Measurements from ENCODE around the gene RPN1.

DNA sequence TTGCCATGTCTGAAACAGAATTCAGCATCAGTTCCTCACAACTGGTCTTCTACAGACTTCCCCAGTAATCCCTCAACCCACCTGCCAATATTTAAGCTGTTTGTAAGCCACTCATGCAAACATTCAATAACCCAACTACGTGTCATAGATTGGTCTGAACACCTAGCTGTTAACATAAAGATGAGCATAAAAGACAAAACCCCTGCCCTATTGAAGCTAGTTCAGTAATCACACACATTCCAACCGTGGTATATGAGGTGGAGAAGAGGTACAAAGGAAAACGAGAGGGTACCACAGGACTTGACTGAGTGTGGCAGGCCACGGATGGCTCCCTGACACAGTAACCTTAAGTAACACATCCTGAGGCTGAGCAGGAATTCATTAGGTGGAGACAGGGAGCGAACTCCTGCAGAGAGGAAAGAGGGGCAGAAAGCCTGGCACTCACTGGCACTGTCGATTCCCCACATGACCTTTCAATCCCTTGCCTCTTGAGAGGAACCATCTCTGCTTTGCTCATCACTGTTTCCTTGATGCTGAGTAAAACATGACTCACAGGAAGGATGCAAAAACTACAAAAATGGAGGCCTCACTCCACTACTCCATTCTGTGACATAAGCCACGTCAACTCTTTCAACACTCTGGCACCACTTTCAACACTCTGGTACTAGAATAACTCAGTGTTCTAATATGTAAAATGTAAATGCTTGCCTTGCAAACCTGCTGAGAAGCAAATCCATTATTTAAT lies 31.3 kb downstream of the RPN1 start:
- TF ChIP-seq, protein P1, sequence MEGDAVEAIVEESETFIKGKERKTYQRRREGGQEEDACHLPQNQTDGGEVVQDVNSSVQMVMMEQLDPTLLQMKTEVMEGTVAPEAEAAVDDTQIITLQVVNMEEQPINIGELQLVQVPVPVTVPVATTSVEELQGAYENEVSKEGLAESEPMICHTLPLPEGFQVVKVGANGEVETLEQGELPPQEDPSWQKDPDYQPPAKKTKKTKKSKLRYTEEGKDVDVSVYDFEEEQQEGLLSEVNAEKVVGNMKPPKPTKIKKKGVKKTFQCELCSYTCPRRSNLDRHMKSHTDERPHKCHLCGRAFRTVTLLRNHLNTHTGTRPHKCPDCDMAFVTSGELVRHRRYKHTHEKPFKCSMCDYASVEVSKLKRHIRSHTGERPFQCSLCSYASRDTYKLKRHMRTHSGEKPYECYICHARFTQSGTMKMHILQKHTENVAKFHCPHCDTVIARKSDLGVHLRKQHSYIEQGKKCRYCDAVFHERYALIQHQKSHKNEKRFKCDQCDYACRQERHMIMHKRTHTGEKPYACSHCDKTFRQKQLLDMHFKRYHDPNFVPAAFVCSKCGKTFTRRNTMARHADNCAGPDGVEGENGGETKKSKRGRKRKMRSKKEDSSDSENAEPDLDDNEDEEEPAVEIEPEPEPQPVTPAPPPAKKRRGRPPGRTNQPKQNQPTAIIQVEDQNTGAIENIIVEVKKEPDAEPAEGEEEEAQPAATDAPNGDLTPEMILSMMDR (conservative IDR thresholded peaks at IDR 0.05; ENCODE audit: low read length) = no peak
- no peak for TF ChIP-seq EZH2phosphoT487 (IDR thresholded peaks at IDR 0.05; ENCODE audit: borderline replicate concordance, low read depth, low read length)
